Measurements from ENCODE around the gene ZNF514. TPM values are rescaled to one million over a fixed set of nuclear protein-coding genes. Genes with fewer than 3 reads are reported as not detected.
"Not testable (repeated sequence)": the region's sequence is repeated elsewhere in the genome, so short reads cannot be mapped to it uniquely, and the experiment has no call there.

The ZNF514 gene
- polyA plus RNA-seq, 1 experiment = 9.8 TPM

- Histone ChIP-seq H3K9me3 (ENCODE audit: control insufficient read depth, insufficient read depth, low read length) (peaks cover 14% of the 10 kb centered on the region), H3K27ac (ENCODE audit: low read depth, low read length) (no peak overlapping the region), H3K4me3 (ENCODE audit: low read depth, low read length) (no peak overlapping the region), H3K27me3 (ENCODE audit: control insufficient read depth, insufficient read depth, low read length) (peaks cover 2% of the 10 kb centered on the region)
- ChIA-PET POLR2A (no interaction called here), CTCF (no interaction called here)
- no peak for TF ChIP-seq CTCF (IDR thresholded peaks at IDR 0.05; ENCODE audit: low read depth, low read length)
- no peak for DNase-seq (ENCODE audit: low read depth, low spot score)
Measured at GRCh38 chr2:95204396-95204795, 44.7 kb upstream of the ZNF514 start.

GRCh38 chr2:95203911-95204310 is 44.3 kb upstream of the ZNF514 start:
- H3K27ac ChIP-seq (ENCODE audit: low read depth, low read length) = no peak overlapping the region
- H3K9me3 ChIP-seq (ENCODE audit: control insufficient read depth, insufficient read depth, low read length) = peaks cover 9% of the 10 kb centered on the region
- no peak overlapping the region for H3K4me3 ChIP-seq (ENCODE audit: low read depth, low read length)
- CTCF ChIA-PET = no interaction called here
- TF ChIP-seq CTCF (IDR thresholded peaks at IDR 0.05; ENCODE audit: low read depth, low read length) = no peak
- no peak for DNase-seq (ENCODE audit: low read depth, low spot score)
- peaks cover 2% of the 10 kb centered on the region for H3K27me3 ChIP-seq (ENCODE audit: control insufficient read depth, insufficient read depth, low read length)
- POLR2A ChIA-PET = no interaction called here

- peak; percentile 50 for TF ChIP-seq CTCF (IDR thresholded peaks at IDR 0.05; ENCODE audit: low read depth, low read length)
- H3K9me3 ChIP-seq (ENCODE audit: control insufficient read depth, insufficient read depth, low read length); H3K27me3 ChIP-seq (ENCODE audit: control insufficient read depth, insufficient read depth, low read length); POLR2A ChIA-PET; H3K27ac ChIP-seq (ENCODE audit: low read depth, low read length); DNase-seq (ENCODE audit: low read depth, low spot score); H3K4me3 ChIP-seq (ENCODE audit: low read depth, low read length): not testable (repeated sequence)
- CTCF ChIA-PET = interaction anchor here (1.0 kb wide), 1 partner anchor 13 kb away, joined by 3 read pairs; no protein-coding TSS in a partner anchor
Measured at GRCh38 chr2:95192956-95193355, 33.3 kb upstream of the ZNF514 start.

GRCh38 chr2:95185973-95186372 is 26.3 kb upstream of the ZNF514 start:
- H3K27me3 ChIP-seq (ENCODE audit: control insufficient read depth, insufficient read depth, low read length) = peaks cover 4% of the 10 kb centered on the region
- no peak overlapping the region for H3K4me3 ChIP-seq (ENCODE audit: low read depth, low read length)
- no peak for DNase-seq (ENCODE audit: low read depth, low spot score)
- peaks cover 15% of the 10 kb centered on the region for H3K9me3 ChIP-seq (ENCODE audit: control insufficient read depth, insufficient read depth, low read length)
- H3K27ac ChIP-seq (ENCODE audit: low read depth, low read length) = no peak overlapping the region
- CTCF ChIA-PET = no interaction called here
- POLR2A ChIA-PET = no interaction called here
- no peak for TF ChIP-seq CTCF (IDR thresholded peaks at IDR 0.05; ENCODE audit: low read depth, low read length)

- H3K27me3 ChIP-seq (ENCODE audit: control insufficient read depth, insufficient read depth, low read length) = no peaks in the 10 kb centered on the region
- ChIA-PET POLR2A (no interaction called here), CTCF (no interaction called here)
- no peak overlapping the region for H3K27ac ChIP-seq (ENCODE audit: low read depth, low read length)
- DNase-seq (ENCODE audit: low read depth, low spot score) = no peak
- peaks cover 20% of the 10 kb centered on the region for H3K9me3 ChIP-seq (ENCODE audit: control insufficient read depth, insufficient read depth, low read length)
- no peak for TF ChIP-seq CTCF (IDR thresholded peaks at IDR 0.05; ENCODE audit: low read depth, low read length)
- H3K4me3 ChIP-seq (ENCODE audit: low read depth, low read length) = no peak overlapping the region
Measured at GRCh38 chr2:95185197-95185596, 25.5 kb upstream of the ZNF514 start.
